Smooth muscle cell (in vitro differentiated cells): ENCODE measurements around the gene HES5. TPM values are rescaled to one million over a fixed set of nuclear protein-coding genes. Genes with fewer than 3 reads are reported as not detected.

Experiments used
- DNase-seq: peaks from one replicate; lab custom pipeline; 2025; ENCODE audit not compliant: unreplicated experiment; lab: John Stamatoyannopoulos, UW
- H2AFZ ChIP-seq: fragments of 200-600 bp; sonication (generic); 2 replicates; pipeline ENCODE4 v1.6.0; 2016; ENCODE audit warnings: antibody characterized with exemption, low read depth, mild to moderate bottlenecking
- H3F3A ChIP-seq: fragments of 200-600 bp; sonication (generic); 2 replicates; pipeline ENCODE4 v1.6.0; 2017; ENCODE audit warnings: antibody characterized with exemption, low read depth
- H3K27ac ChIP-seq: fragments of 200-600 bp; sonication (generic); 2 replicates; pipeline ENCODE4 v1.5.1; 2016; ENCODE audit warnings: low read depth, mild to moderate bottlenecking
- H3K27me3 ChIP-seq: fragments of 200-600 bp; sonication (generic); 2 replicates; pipeline ENCODE4 v1.6.1; 2016; ENCODE audit warnings: low read depth, mild to moderate bottlenecking
- H3K36me3 ChIP-seq: fragments of 200-600 bp; sonication (generic); 2 replicates; pipeline ENCODE4 v1.5.1; 2016; ENCODE audit warnings: low read depth
- H3K4me1 ChIP-seq: fragments of 200-600 bp; sonication (generic); 2 replicates; pipeline ENCODE4 v1.5.1; 2016; ENCODE audit warnings: low read depth
- H3K4me2 ChIP-seq: fragments of 200-600 bp; sonication (generic); 2 replicates; pipeline ENCODE4 v1.6.0; 2016; ENCODE audit warnings: mild to moderate bottlenecking
- H3K4me3 ChIP-seq: fragments of 200-600 bp; sonication (generic); 2 replicates; pipeline ENCODE4 v1.5.1; 2016; ENCODE audit warnings: mild to moderate bottlenecking
- H3K79me2 ChIP-seq: fragments of 200-600 bp; sonication (generic); 2 replicates; pipeline ENCODE4 v1.6.0; 2016; ENCODE audit warnings: low read depth, mild to moderate bottlenecking
- H3K9ac ChIP-seq: fragments of 200-600 bp; sonication (generic); 2 replicates; pipeline ENCODE4 v1.6.0; 2016; ENCODE audit warnings: low read depth
- H3K9me3 ChIP-seq: fragments of 200-600 bp; sonication (generic); replicated peaks from 2 replicates; pipeline ENCODE4 v1.5.1; 2016; ENCODE audit warnings: low read depth
- H4K20me1 ChIP-seq: fragments of 200-600 bp; sonication (generic); 2 replicates; pipeline ENCODE4 v1.6.0; 2016; ENCODE audit warnings: low read depth
- CTCF ChIP-seq: fragments of 200-600 bp; sonication (generic); IDR thresholded peaks from 2 replicates; pipeline ENCODE4 v1.5.1; 2017; ENCODE audit warnings: borderline replicate concordance, mild to moderate bottlenecking, antibody characterized with exemption; ENCODE audit not compliant: insufficient read depth, poor library complexity, severe bottlenecking
- WGBS: methylation state at CpG from one replicate; pipeline ENCODE4 v1.1.7; 2016; ENCODE audit warnings: low lambda C conversion rate; 5-methylcytosine and 5-hydroxymethylcytosine counted together
- polyA plus RNA-seq: library from polyadenylated mRNA; unstranded; fragments of >200 nt; fragmentation: Nextera tagmentation; extraction: Ambion mirVana; gene quantifications from 2 replicates; pipeline ENCODE4 v1.2.1, GENCODE V29; 2016
- total RNA-seq: library from RNA; depleted of rRNA; stranded (reverse); fragments of >200 nt; gene quantifications from 2 replicates; pipeline ENCODE4 v1.2.3, GENCODE V29; 2014

HES5 gene
- total and polyA plus RNA-seq, 2 experiments from 2014 or later: 1.6 to 1.7 TPM

DNA sequence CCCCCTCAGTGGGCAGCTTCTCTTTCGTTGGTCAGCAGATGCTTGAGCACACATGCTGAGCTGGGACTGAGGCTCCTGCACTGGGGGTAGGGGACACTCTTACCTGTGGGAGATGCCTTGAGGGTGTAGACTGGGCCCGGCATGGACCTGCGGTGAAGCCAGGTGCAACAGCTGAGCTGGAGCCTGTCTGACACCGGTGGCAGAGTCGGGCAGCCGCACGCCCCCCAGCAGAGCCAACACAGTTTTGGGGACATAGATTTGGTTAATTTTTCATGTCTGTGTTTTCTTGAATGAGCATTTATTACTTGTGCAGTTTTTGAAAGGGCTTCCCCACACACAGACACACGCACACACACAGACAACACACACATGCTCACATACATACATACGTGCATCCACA is 5.9 kb upstream of the HES5 start:
- Histone ChIP-seq H3K4me1 (peaks cover 38% of the 10 kb centered on the region), H4K20me1 (no peaks in the 10 kb centered on the region)
- DNase-seq: no peak

DNA sequence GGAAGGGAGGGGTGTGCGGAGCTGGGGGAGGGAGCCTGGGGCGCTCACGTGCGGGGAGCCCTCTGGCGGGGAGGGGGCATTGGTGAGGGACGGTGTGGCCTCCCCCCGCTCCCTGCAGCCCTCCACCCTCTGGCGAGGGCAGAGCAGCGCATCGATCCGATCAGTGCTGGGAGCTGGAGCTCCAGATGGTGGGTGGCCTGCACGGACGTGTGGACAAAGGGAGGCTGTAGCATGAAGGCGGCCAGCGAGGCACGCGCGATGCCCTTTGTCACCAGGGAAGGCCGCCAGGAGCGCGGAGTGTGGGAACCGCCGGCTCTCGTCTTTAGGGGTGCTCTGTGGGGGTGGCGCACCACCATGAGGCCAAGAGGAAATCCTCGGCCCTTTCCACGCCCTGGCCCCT is 5.4 kb upstream of the HES5 start:
- no peak overlapping the region for H3K4me2 ChIP-seq
- no peak for DNase-seq
- H3K79me2 ChIP-seq: no peaks in the 10 kb centered on the region
- H4K20me1 ChIP-seq: no peaks in the 10 kb centered on the region
- H3K27me3 ChIP-seq: peaks cover 28% of the 10 kb centered on the region
- H3K4me3 ChIP-seq: no peak overlapping the region
- peaks cover 41% of the 10 kb centered on the region for H3K4me1 ChIP-seq
- H2AFZ ChIP-seq: no peak overlapping the region
- H3K27ac ChIP-seq: peak overlapping the region; percentile 17
- H3K36me3 ChIP-seq: no peaks in the 10 kb centered on the region
- TF ChIP-seq CTCF: no peak
- H3K9ac ChIP-seq: no peak overlapping the region
- 69% methylated on average over 20 of the region's 27 CpGs for WGBS
- no peaks in the 10 kb centered on the region for H3F3A ChIP-seq
- no peaks in the 10 kb centered on the region for H3K9me3 ChIP-seq

More for the DNA sequence above, 5.9 kb upstream of the HES5 start:
- H3F3A ChIP-seq: no peaks in the 10 kb centered on the region
- no peak overlapping the region for H3K9ac ChIP-seq
- H3K9me3 ChIP-seq: no peaks in the 10 kb centered on the region
- no peak for TF ChIP-seq CTCF
- WGBS: 89% methylated on average over 9 of the region's 9 CpGs
- H3K4me2 ChIP-seq: no peak overlapping the region
- no peak overlapping the region for H2AFZ ChIP-seq
- no peak overlapping the region for H3K4me3 ChIP-seq
- peaks cover 23% of the 10 kb centered on the region for H3K27me3 ChIP-seq
- H3K79me2 ChIP-seq: no peaks in the 10 kb centered on the region
- H3K36me3 ChIP-seq: no peaks in the 10 kb centered on the region
- no peak overlapping the region for H3K27ac ChIP-seq

- Histone ChIP-seq H3F3A (no peaks in the 10 kb centered on the region), H4K20me1 (no peaks in the 10 kb centered on the region), H3K36me3 (no peaks in the 10 kb centered on the region), H3K9me3 (no peaks in the 10 kb centered on the region), H3K79me2 (no peaks in the 10 kb centered on the region), H3K9ac (no peak overlapping the region), H2AFZ (no peak overlapping the region), H3K4me2 (peak overlapping the region; percentile 56), H3K27ac (peak overlapping the region; percentile 17), H3K27me3 (peaks cover 31% of the 10 kb centered on the region), H3K4me1 (peaks cover 39% of the 10 kb centered on the region), H3K4me3 (no peak overlapping the region)
- no peak for DNase-seq
- no peak for TF ChIP-seq CTCF
- 50% methylated on average over 18 of the region's 18 CpGs for WGBS
Observed at GRCh38 chr1:2534687-2535441, 4.8 kb upstream of the HES5 start.

- DNase-seq: no peak
- TF ChIP-seq CTCF: no peak
- Histone ChIP-seq H3F3A (no peaks in the 10 kb centered on the region), H3K79me2 (no peaks in the 10 kb centered on the region), H3K36me3 (no peaks in the 10 kb centered on the region), H4K20me1 (no peaks in the 10 kb centered on the region), H3K27ac (peak overlapping the region; percentile 38), H3K27me3 (peaks cover 34% of the 10 kb centered on the region), H3K9ac (no peak overlapping the region), H3K4me2 (peak overlapping the region; percentile 56), H2AFZ (no peak overlapping the region), H3K4me3 (no peak overlapping the region), H3K4me1 (peaks cover 40% of the 10 kb centered on the region), H3K9me3 (no peaks in the 10 kb centered on the region)
- 64% methylated on average over 7 of the region's 7 CpGs for WGBS
Observed at GRCh38 chr1:2534315-2534686, 4.2 kb upstream of the HES5 start.
